ENCODE measurements around the gene LMOD2. TPM values are rescaled to one million over a fixed set of nuclear protein-coding genes. Genes with fewer than 3 reads are reported as not detected.

LMOD2 gene
- total and polyA plus RNA-seq, 9 of the 15 experiments (the other 6 are each of a cell fraction or from before 2014, with no cell fraction given), result 0.04 TPM; not detected in 8

- intact Hi-C loops (cut with micrococcal nuclease), result no loop called here
- BruUV-seq (replicated peaks), result no TSS peak
- ChIA-PET CTCF (ENCODE audit: low intra/inter-chr PET ratio) (interaction anchor here (0.6 kb wide), 1 partner anchor 43 kb away, joined by 4 read pairs; no protein-coding TSS in a partner anchor), POLR2A (interaction anchor here (1.0 kb wide), 1 partner anchor 18 kb away, joined by 3 read pairs; no protein-coding TSS in a partner anchor)
- Histone ChIP-seq H3K9me1 (ENCODE audit: control insufficient read depth, insufficient read depth, low read length) (no peaks in the 10 kb centered on the region), H3K4me1 (replicated peaks in 1 of 2; ENCODE audit: control insufficient read depth in 2 of 2, insufficient read depth in 2 of 2, low read length in 2 of 2) (peaks cover 0 to 10% of the 10 kb centered on the region in 2 experiments; a peak in 3 of 5 replicates), H3K27ac (ENCODE audit: extremely low read depth, low read depth, low read length) (no peak overlapping the region), H3K4me3 (no peak overlapping the region), H3K4me2 (ENCODE audit: insufficient read depth, low read length) (no peak overlapping the region), H3K79me2 (ENCODE audit: control insufficient read depth, insufficient read depth, low read length) (peaks cover 18% of the 10 kb centered on the region), H3K9me3 (replicated peaks; ENCODE audit: control insufficient read depth, insufficient read depth, low read depth, low read length) (no peaks in the 10 kb centered on the region), H3K27me3 (ENCODE audit: control insufficient read depth in 2 of 2, insufficient read depth in 2 of 2, low read length in 2 of 2) (no peaks in the 10 kb centered on the region), H2AFZ (ENCODE audit: low read depth, low read length) (no peak overlapping the region), H3K9ac (ENCODE audit: insufficient read depth in 1 of 2, low read depth in 2 of 2, low read length in 2 of 2) (no peak overlapping the region), H3K36me3 (ENCODE audit: control insufficient read depth, insufficient read depth, low read length) (peaks cover 80% of the 10 kb centered on the region), H4K20me1 (replicated peaks; ENCODE audit: control insufficient read depth, insufficient read depth, low read length) (no peaks in the 10 kb centered on the region)
- FAIRE-seq (no peak), ATAC-seq (peak; percentile 17), DNase-seq (ENCODE audit: extremely low read depth in 1 of 4, low spot score in 3 of 4) (no peak)
- in situ Hi-C loops (cut with MboI), result no loop called here
- no peak for TF ChIP-seq HMGXB4 (CRISPR knock-in tag; IDR thresholded peaks at IDR 0.05)
- TF ChIP-seq ZNF609 (CRISPR knock-in tag; IDR thresholded peaks at IDR 0.05; ENCODE audit: borderline replicate concordance), result no peak
- peak; percentile 46 for TF ChIP-seq RBM22 (IDR thresholded peaks at IDR 0.05; ENCODE audit: low read depth, low read length, poor library complexity, severe bottlenecking)
- TF ChIP-seq RBM17 (IDR thresholded peaks at IDR 0.05; ENCODE audit: borderline replicate concordance, low read depth, low read length), result no peak
- WGBS (ENCODE audit: insufficient coverage, low coverage, missing lambda C conversion rate), result 76% methylated on average over 1 of the region's 1 CpG
These were observed 49.7 kb downstream of the LMOD2 start for GRCh38 chr7:123705211-123705901.
